Measurements from ENCODE around the gene KCNF1.

The KCNF1 gene

DNA sequence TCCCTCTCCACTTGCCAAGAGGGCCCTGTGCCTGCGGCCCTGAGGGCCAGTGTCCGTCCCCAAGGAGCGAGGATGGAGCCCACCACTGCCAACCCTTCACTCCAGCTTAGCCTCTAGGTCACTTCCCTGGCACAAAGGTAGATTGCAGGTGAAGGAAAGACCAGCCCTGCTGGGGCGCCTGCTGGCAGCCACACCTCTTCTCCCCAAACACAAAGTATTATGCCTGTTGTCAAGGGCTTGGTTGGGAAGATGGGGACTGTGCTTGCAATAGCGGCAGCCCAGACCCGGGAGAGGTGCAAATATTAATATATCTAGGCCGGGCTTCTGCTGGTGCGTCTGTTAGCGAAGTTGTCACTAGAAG lies 7.7 kb downstream of the KCNF1 start:
- no peak for DNase-seq (ENCODE audit: low read depth in 3 of 3)

GRCh38 chr2:10919771-10920621 lies 8.3 kb downstream of the KCNF1 start:
- DNase-seq (ENCODE audit: low read depth in 3 of 3) = no peak

DNA sequence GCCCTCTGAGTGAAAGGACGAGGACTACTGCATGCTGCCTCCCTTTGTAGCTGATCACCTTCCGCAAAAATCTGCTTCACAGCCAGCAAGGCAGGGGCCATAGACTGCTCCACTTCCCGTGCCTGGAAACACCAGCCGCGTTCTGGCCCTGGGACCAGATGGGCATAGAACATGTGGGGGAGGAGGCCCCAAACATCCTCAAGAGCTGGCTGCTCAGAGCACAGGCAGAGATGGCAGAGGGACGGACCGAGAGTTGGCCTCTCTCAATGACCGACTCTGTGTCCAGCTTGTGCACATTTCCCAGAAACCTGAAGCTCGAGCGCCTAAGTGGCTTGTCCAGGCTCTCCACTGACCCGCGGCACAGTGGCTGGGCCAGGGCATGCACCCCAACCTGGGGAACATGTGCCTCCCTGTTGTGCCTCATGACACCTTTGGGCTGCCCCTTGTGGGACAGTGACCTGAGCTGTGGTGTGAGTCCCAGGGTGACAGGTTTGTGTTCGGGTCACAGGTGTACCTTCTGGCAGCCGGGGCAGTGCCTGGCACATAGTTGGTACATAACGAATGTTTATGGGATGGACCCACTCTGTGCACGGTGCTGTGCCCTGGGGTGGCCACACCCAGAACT lies 9.1 kb downstream of the KCNF1 start:
- DNase-seq (ENCODE audit: low read depth in 3 of 3) = no peak

DNA sequence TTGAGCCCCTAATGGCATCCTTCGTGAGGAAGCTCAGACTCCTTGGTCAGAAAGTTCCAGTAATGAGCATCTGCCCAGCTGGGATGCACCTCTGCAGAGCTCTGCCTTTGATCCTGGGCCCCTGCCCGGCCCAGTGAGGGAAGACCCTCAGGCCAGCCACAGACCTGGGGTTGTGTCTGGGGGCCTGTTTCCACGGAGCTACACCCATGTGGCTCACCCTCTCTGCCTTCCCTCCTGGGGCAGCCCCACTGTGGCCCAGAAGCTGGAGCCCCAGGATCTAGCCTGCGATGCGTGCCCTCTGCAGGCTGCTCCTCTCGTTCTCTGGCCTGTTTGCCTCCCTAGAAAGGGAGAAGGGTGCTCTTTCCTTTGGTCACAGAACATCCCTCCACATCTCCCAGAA lies 9.8 kb downstream of the KCNF1 start:
- no peak for DNase-seq (ENCODE audit: low read depth in 3 of 3)

DNA sequence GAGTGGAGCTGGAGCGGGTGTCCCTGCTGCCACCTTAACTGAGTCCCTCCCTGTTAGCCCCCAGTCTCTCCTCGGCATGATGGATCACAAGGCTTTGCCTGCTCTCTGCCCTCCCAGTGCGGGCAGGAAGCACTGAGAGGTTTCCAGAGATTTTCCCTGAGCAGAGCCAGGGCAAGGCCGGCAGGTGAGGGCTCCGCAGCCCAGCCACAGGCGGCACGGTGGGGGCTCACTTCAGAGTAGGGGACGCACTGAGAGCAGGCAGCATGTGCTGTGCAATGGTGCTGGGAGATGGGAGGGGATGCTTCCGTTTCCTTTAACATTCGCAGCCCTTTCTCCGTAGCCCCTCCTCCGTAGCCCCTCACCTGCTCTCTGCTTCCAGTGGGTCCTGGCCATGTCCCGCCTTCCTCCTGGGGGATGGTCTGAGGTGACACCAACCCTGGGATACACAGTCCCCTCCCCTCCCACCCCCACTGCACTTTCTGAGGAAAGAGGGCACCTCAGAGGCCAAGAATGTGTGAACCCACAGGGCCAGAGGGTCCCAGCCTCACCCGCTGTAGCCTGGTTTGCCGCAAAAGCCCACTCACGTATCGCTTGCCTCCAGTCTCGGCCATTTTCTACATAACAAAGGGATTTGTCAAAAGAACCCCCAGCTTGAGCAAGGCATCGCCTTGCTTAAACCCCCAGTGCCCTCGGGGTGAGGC lies 10.7 kb downstream of the KCNF1 start:
- no peak for DNase-seq (ENCODE audit: low read depth in 3 of 3)

DNA sequence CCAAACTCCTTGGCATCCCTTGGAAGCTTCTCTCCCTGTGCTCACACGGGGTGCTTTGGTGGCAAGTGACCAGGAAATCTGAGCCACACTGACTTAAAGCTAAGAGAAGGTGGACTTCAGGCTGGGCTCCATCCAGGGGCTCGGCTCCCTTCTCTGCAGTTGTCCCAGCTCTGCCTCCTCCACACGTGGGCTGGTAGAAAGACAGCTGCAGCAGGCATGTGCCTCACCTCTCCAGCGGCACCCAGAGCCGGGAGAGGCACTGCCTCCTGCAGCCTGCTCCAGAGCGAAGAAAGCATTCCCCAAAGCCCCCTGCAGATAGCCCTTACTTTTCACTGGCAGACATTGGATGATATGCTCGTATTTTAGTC lies 11.3 kb downstream of the KCNF1 start:
- no peak for DNase-seq (ENCODE audit: low read depth in 3 of 3)

- no peak for DNase-seq (ENCODE audit: low read depth in 3 of 3)
These were observed 12.2 kb downstream of the KCNF1 start for GRCh38 chr2:10923965-10924364.

DNA sequence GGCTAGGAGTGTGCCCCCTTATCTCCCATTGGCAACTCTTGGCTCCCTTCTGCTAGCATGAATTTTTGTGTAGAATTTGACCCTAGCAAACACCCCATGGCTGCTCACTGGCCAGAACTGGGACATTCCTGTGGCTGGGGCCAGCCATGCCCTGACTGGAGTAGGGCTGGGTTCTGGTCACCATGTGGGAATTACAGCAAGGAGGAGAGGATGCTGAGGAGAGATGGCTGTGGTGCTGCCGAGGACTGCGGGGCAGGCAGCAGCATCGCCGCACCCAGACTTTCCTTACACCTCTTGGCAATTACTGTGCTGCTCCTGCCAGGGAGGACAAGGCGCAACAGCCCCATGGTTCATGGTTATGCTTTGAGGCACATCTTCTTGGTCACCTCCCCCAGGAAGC lies 12.7 kb downstream of the KCNF1 start:
- DNase-seq (ENCODE audit: low read depth in 3 of 3) = no peak

GRCh38 chr2:10924859-10925258 lies 13.1 kb downstream of the KCNF1 start:
- DNase-seq (ENCODE audit: low read depth in 3 of 3) = no peak

DNA sequence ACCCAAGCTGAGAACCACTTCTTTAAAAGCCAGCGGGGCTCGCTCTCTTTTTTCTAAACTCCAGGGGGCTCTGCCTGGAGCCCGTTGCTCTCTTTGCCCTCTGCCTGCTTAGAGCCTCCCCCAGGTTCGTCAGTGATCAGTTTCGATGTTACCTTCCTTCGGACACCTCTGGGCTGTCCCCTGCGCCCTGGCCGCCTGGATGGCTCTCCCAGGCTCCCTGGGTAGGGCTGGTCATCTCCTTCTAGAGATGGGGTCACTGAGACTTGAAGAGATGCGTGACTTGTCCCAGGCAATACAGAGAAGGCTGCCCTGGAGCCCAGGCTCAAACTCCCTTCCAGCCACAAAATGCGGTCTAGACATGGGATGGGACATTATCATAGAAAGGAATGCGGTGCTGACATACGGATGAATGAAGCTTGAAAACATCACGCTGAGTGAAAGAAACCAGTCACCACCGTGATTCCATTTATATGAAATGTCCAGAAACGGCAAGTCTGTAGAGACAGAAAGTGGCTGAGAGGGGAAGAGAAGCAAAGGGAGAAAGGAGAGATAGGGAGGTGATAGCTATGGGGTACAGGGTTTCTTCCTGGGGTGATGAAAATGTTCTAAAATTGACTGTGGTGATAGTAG lies 14.6 kb downstream of the KCNF1 start:
- no peak for DNase-seq (ENCODE audit: low read depth in 3 of 3)

DNA sequence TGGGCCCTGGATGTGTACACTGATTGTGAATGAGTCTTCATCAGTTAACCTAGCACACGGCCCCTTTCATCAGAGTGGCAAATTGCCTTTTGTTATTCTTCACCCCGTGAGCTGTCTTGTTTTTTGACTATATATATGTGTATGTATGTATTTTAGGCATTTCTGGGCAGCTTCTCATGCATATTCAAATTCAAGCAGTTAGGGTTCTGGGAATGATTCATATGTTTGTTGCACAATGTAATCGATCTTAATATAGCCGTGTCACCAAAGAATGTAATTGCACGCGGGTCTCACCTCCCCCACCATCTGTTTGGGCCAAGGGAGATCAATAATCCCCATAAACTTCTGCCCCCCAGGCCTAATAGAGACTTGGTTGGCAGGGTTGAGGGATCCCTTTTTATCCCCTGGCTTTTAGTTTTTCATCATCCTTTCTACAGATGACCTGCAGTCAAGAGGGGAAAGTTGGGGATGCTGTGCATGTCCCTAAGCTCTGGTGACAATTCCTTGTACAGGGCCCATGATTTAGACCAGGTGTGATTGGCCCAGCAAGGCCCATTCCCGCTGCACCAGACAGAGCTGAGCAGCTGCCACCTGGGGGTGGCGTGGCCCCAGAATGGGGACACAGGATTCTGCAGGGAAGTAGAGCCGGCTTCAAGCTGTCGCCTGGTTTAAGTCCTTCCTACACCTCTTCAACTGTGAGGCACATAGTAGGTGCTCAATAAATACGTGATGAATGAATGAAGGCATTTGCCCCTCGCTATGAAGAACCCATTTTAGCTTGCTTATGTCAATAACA lies 19.2 kb downstream of the KCNF1 start:
- no peak for DNase-seq (ENCODE audit: low read depth in 3 of 3)

GRCh38 chr2:10931710-10932255 lies 20.0 kb downstream of the KCNF1 start:
- no peak for DNase-seq (ENCODE audit: low read depth in 3 of 3)

DNA sequence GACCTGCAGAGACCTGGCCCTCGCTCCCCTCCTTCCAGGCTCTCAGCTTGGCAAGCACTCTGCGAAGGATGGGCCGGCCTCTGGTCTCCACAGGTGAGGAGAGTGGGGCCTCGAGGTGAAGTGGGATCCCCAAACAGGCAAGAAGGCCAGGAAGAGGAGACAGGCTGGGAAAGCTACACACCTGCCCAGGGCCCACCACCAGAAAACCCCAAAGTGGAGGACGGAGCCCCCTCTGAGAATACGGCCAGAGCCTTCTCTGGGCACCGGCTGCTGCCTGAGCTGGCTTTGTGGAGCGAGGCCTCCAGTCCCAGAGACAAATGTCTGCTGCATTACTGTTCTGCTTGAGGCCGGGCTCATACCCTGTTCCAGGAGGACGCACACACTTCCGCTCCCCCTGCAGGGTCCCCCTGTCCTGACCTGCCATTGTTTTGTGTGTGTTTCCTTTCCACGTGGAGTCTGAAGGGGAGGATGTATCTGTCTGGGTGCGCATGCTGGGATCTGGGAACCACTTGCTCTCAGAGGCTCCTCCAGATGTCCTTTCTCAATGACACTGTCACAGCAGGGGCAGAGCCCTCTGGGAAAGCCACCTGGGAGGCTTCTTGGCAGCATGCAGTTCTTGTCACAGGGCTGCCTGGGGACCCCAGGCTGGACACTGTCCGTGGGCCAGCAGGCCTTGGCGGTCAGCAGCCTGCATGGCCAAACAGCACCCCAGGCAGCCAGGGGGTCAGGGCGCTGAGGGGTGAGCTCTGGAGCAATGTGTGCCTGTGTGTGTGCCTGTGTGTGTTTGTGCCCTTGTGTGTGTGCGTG lies 20.8 kb downstream of the KCNF1 start:
- DNase-seq (ENCODE audit: low read depth in 3 of 3) = no peak

GRCh38 chr2:10933700-10934225 lies 22.0 kb downstream of the KCNF1 start:
- DNase-seq (ENCODE audit: low read depth in 3 of 3) = no peak

DNA sequence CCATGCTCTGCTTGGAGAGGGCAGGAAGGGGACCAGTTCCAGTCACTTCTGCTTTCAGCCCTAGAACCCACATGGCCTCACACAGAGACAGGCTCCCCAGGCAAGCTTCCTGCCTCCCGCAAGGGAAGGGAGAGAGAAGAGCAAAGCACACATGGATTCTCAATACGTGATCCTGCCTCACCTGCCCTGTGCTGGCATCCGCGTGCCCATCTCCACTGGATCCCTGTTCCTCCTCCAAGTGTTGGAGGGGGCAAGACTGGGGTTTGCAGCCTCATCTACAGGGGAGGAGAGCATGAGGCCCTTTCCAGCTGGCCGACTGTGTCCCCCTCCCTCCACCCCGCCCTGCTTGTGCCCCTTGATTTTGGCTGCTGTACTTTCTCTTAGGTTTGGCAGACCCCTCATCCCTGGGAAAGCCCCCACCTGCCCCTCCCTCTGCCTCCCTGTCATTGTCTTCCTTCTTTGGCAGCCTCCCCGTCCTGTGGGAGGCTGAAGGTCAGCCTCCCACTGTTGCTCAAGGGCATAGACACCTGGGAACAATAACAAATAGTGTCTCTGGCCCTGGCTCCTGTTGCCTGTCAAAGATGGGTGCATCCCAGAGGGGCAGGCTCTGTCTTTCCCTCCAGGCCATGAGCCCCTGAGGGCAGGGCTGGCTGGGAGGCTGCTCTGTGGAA lies 22.7 kb downstream of the KCNF1 start:
- no peak for DNase-seq (ENCODE audit: low read depth in 3 of 3)

DNA sequence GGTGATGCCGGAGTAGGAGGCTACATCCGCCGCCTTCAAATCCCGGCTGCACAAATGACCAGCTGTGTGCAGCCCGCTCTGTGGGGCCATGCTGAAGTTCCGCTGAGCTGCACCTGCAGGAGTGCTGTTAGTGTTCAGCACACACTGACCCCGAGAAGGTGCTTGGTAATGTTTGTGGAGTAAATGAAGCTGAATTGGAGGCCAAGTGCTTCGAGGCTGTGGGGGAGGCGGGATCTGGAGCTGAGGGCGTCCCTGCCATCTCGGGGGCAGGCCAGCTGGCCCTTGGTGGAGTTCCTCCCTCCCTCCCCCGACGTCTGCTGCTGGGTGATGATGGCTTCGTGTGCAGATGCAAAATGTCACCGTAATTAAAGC lies 23.2 kb downstream of the KCNF1 start:
- no peak for DNase-seq (ENCODE audit: low read depth in 3 of 3)

DNA sequence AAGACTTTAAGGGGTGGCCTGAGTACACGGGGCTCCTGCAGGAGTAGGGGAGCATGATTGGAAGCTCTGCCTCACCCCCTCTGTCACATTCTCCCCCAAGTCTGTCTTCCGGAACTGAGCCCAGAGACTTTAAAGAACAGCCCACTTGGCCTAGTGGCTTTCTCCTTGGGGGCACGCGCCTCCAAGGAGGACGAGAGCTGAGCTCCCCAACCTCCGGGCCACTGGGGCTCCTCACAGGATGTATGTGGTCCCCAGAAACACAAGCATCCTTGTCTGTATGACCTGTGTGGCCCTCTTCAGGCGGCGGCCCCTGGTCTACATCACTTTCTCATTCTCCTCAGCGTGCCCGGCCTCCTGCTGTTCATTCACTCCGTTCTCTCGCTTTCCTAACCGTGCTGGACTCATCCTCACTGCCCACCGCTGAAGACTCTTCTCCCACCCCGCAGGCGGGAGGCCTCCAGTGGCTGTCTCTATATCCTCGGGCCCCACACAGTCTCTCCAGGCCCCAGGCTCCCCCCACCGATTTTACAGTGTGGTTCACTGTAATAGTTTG lies 23.7 kb downstream of the KCNF1 start:
- DNase-seq (ENCODE audit: low read depth in 3 of 3) = no peak

DNA sequence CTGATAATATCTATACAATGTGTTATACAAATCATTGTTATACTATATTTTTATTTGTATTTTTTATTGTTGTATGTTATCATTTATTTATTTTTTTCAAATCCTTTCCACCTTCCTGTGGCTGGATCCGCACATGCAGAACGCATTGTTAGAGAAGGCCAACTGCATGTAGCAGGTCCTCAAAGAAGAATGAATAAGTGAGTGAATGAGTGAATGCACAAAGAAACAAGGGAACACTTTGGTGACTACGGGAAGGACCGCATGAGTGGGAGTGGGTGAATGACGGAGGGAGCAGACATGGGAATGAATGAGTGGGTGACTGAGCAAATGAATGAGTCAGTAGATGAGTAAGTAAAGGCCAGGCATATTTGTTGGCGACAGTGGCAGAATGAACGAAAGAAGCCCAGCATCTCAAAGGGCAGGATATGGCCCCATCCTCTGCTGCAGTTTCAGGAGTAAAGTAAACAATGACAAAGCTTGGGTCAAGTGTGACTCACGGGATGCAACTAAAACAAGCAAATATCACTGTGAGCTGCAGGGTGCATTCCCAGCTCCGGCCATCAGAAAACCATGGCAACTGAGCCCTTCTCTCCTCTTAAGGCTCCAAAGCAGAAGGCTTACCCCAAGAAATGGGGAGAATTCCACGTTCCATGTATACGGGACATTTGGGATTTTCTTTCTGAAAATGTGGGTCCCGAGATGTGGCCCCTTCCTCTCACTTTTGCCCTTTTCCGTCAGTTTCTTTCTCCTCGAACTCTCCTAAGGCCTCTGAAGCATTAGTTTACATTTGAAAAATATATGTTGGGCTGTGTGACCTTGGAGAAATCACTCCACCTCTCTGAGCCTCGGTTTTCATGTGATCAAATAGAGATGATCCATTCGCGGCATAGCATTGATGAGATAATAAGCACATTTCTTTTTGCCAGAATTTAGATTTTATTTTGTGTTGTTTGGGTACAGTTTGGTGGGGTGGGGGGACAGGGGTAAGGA lies 24.5 kb downstream of the KCNF1 start:
- DNase-seq (ENCODE audit: low read depth in 3 of 3) = no peak

All from stimulated activated CD4-positive, alpha-beta T cell treated with anti-CD3 and anti-CD28 coated beads, TNF-alpha, amount 100 ng/mL, for 24 hours (primary cell).